Measurements from ENCODE around the gene JUN. TPM values are rescaled to one million over a fixed set of nuclear protein-coding genes. Genes with fewer than 3 reads are reported as not detected.

The JUN gene
- total RNA-seq, 1 donor from 2014 or later, result 10.2 TPM

GRCh38 chr1:58791106-58791505, 7.3 kb upstream of the JUN start:
- H3K9me3 ChIP-seq (ENCODE audit: low read depth), result no peaks in the 10 kb centered on the region
- H3K9me3 Mint-ChIP-seq, result peaks cover 3% of the 10 kb centered on the region
- H3K79me2 ChIP-seq (ENCODE audit: low read depth), result no peaks in the 10 kb centered on the region
- peaks cover 3% of the 10 kb centered on the region for H3K4me1 Mint-ChIP-seq
- DNase-seq (ENCODE audit: low spot score), result no peak
- H3K27me3 Mint-ChIP-seq (ENCODE audit: insufficient read depth, low read depth), result no peaks in the 10 kb centered on the region
- no peak overlapping the region for H3K4me3 Mint-ChIP-seq
- H3K9ac ChIP-seq, result no peak overlapping the region
- no peak overlapping the region for H3K4me3 ChIP-seq
- H3K27ac ChIP-seq, result no peak overlapping the region
- TF ChIP-seq EZH2 (IDR thresholded peaks at IDR 0.05) (no peak), EZH2phosphoT487 (IDR thresholded peaks at IDR 0.05) (no peak), CTCF (IDR thresholded peaks at IDR 0.05) (no peak)
- peaks cover 4% of the 10 kb centered on the region for H3F3A ChIP-seq (ENCODE audit: low read depth)
- H3K27me3 ChIP-seq, result peaks cover 13% of the 10 kb centered on the region
- H2AFZ ChIP-seq (replicated peaks), result no peak overlapping the region
- H3K4me2 ChIP-seq, result no peak overlapping the region
- no peaks in the 10 kb centered on the region for H3K36me3 ChIP-seq
- H3K36me3 Mint-ChIP-seq, result no peaks in the 10 kb centered on the region
- no peaks in the 10 kb centered on the region for H3K4me1 ChIP-seq
- no peaks in the 10 kb centered on the region for H4K20me1 ChIP-seq (ENCODE audit: low read depth)
- no peak overlapping the region for H3K27ac Mint-ChIP-seq

GRCh38 chr1:58789996-58790660, 6.3 kb upstream of the JUN start:
- Histone ChIP-seq H2AFZ (replicated peaks) (no peak overlapping the region), H3K9ac (no peak overlapping the region), H3F3A (ENCODE audit: low read depth) (peaks cover 12% of the 10 kb centered on the region), H3K4me3 (no peak overlapping the region), H3K9me3 (ENCODE audit: low read depth) (no peaks in the 10 kb centered on the region), H3K27me3 (peaks cover 22% of the 10 kb centered on the region), H3K79me2 (ENCODE audit: low read depth) (no peaks in the 10 kb centered on the region), H4K20me1 (ENCODE audit: low read depth) (no peaks in the 10 kb centered on the region), H3K36me3 (no peaks in the 10 kb centered on the region), H3K4me2 (no peak overlapping the region), H3K27ac (no peak overlapping the region), H3K4me1 (no peaks in the 10 kb centered on the region)
- H3K4me1 Mint-ChIP-seq, result peaks cover 3% of the 10 kb centered on the region
- peaks cover 3% of the 10 kb centered on the region for H3K9me3 Mint-ChIP-seq
- no peak for DNase-seq (ENCODE audit: low spot score)
- no peaks in the 10 kb centered on the region for H3K36me3 Mint-ChIP-seq
- H3K27ac Mint-ChIP-seq, result no peak overlapping the region
- H3K4me3 Mint-ChIP-seq, result no peak overlapping the region
- H3K27me3 Mint-ChIP-seq (ENCODE audit: insufficient read depth, low read depth), result no peaks in the 10 kb centered on the region
- no peak for TF ChIP-seq CTCF (IDR thresholded peaks at IDR 0.05)
- TF ChIP-seq EZH2 (IDR thresholded peaks at IDR 0.05), result no peak
- TF ChIP-seq EZH2phosphoT487 (IDR thresholded peaks at IDR 0.05), result no peak

GRCh38 chr1:58789322-58789856, 5.5 kb upstream of the JUN start:
- Histone ChIP-seq H3K27ac (no peak overlapping the region), H4K20me1 (ENCODE audit: low read depth) (no peaks in the 10 kb centered on the region), H2AFZ (replicated peaks) (no peak overlapping the region), H3F3A (ENCODE audit: low read depth) (peaks cover 12% of the 10 kb centered on the region), H3K79me2 (ENCODE audit: low read depth) (no peaks in the 10 kb centered on the region), H3K27me3 (peaks cover 30% of the 10 kb centered on the region), H3K4me2 (no peak overlapping the region), H3K36me3 (no peaks in the 10 kb centered on the region), H3K4me3 (no peak overlapping the region), H3K9me3 (ENCODE audit: low read depth) (no peaks in the 10 kb centered on the region), H3K4me1 (peaks cover 6% of the 10 kb centered on the region), H3K9ac (no peak overlapping the region)
- peaks cover 3% of the 10 kb centered on the region for H3K9me3 Mint-ChIP-seq
- no peak overlapping the region for H3K27ac Mint-ChIP-seq
- DNase-seq (ENCODE audit: low spot score), result no peak
- TF ChIP-seq CTCF (IDR thresholded peaks at IDR 0.05) (no peak), EZH2phosphoT487 (IDR thresholded peaks at IDR 0.05) (no peak), EZH2 (IDR thresholded peaks at IDR 0.05) (no peak)
- peaks cover 4% of the 10 kb centered on the region for H3K27me3 Mint-ChIP-seq (ENCODE audit: insufficient read depth, low read depth)
- no peaks in the 10 kb centered on the region for H3K36me3 Mint-ChIP-seq
- H3K4me3 Mint-ChIP-seq, result no peak overlapping the region
- peaks cover 3% of the 10 kb centered on the region for H3K4me1 Mint-ChIP-seq

Measured in neural progenitor cell (in vitro differentiated cells).